ENCODE measurements around the gene P2RY6.

Gene P2RY6

GRCh38 chr11:73333173-73333572 is 61.0 kb downstream of the P2RY6 start:
- no peak for TF ChIP-seq CTCF (IDR thresholded peaks at IDR 0.05; ENCODE audit: borderline replicate concordance, control extremely low read depth, extremely low read depth, insufficient read depth, missing control alignments)
- in situ Hi-C loops (cut with MboI; ENCODE audit: low sequenced_read_pairs, unreplicated experiment) = no loop called here
- DNase-seq (ENCODE audit: low spot score) = no peak

- in situ Hi-C loops (cut with MboI; ENCODE audit: low sequenced_read_pairs, unreplicated experiment) = no loop called here
- no peak for DNase-seq (ENCODE audit: low spot score)
- no peak for TF ChIP-seq CTCF (IDR thresholded peaks at IDR 0.05; ENCODE audit: borderline replicate concordance, control extremely low read depth, extremely low read depth, insufficient read depth, missing control alignments)
Measured at GRCh38 chr11:73333640-73334383, 61.7 kb downstream of the P2RY6 start.

- DNase-seq (ENCODE audit: low spot score) = peak; percentile 75
- peak; percentile 52 for TF ChIP-seq CTCF (IDR thresholded peaks at IDR 0.05; ENCODE audit: borderline replicate concordance, control extremely low read depth, extremely low read depth, insufficient read depth, missing control alignments)
- in situ Hi-C loops (cut with MboI; ENCODE audit: low sequenced_read_pairs, unreplicated experiment) = loop anchor here (5.0 kb wide), 1 partner anchor 32 kb away; no protein-coding TSS in a partner anchor
Measured at GRCh38 chr11:73334384-73335203, 62.5 kb downstream of the P2RY6 start.

GRCh38 chr11:73335204-73335923 is 63.2 kb downstream of the P2RY6 start:
- peak; percentile 94 for TF ChIP-seq CTCF (IDR thresholded peaks at IDR 0.05; ENCODE audit: borderline replicate concordance, control extremely low read depth, extremely low read depth, insufficient read depth, missing control alignments)

GRCh38 chr11:73337846-73338245 is 65.7 kb downstream of the P2RY6 start:
- no peak for DNase-seq (ENCODE audit: low spot score)
- no peak for TF ChIP-seq CTCF (IDR thresholded peaks at IDR 0.05; ENCODE audit: borderline replicate concordance, control extremely low read depth, extremely low read depth, insufficient read depth, missing control alignments)
- in situ Hi-C loops (cut with MboI; ENCODE audit: low sequenced_read_pairs, unreplicated experiment) = loop anchor here (5.0 kb wide), 1 partner anchor 36 kb away; no protein-coding TSS in a partner anchor

More at GRCh38 chr11:73335204-73335923, 63.2 kb downstream of the P2RY6 start:
- in situ Hi-C loops (cut with MboI; ENCODE audit: low sequenced_read_pairs, unreplicated experiment) = loop anchor here (5.0 kb wide), 1 partner anchor 33 kb away; no protein-coding TSS in a partner anchor
- peak; percentile 84 for DNase-seq (ENCODE audit: low spot score)

- no peak for TF ChIP-seq CTCF (IDR thresholded peaks at IDR 0.05; ENCODE audit: borderline replicate concordance, control extremely low read depth, extremely low read depth, insufficient read depth, missing control alignments)
- DNase-seq (ENCODE audit: low spot score) = no peak
- in situ Hi-C loops (cut with MboI; ENCODE audit: low sequenced_read_pairs, unreplicated experiment) = loop anchor here (5.0 kb wide), 1 partner anchor 36 kb away; no protein-coding TSS in a partner anchor
Measured at GRCh38 chr11:73338279-73338678, 66.1 kb downstream of the P2RY6 start.
